ENCODE data around the gene IPPK.
"Not testable (repeated sequence)": the region's sequence is repeated elsewhere in the genome, so short reads cannot be mapped to it uniquely, and the experiment has no call there.

The IPPK gene

DNA sequence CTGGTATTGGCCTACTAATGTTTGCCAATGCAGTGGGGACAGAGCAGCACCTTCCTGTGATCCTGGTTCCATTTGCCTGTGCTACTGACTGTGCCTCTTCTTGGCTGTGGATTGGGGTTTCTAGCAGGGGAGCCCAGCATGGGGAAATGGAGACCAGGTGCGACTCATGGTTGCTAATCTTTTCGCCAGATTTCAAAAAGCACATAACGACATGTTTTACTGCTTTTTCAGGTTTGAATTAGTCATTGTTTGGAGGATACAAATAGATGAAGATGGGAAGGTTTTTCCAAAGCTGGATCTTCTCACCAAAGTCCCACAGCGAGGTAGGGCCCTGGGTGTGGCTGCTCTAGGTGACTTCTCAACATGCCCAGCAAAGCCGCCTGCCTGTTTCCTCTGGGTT is 57.6 kb downstream of the IPPK start:
- DNase-seq: no peak

- DNase-seq: no peak
Observed at GRCh38 chr9:92611621-92612285, 58.2 kb downstream of the IPPK start.

DNA sequence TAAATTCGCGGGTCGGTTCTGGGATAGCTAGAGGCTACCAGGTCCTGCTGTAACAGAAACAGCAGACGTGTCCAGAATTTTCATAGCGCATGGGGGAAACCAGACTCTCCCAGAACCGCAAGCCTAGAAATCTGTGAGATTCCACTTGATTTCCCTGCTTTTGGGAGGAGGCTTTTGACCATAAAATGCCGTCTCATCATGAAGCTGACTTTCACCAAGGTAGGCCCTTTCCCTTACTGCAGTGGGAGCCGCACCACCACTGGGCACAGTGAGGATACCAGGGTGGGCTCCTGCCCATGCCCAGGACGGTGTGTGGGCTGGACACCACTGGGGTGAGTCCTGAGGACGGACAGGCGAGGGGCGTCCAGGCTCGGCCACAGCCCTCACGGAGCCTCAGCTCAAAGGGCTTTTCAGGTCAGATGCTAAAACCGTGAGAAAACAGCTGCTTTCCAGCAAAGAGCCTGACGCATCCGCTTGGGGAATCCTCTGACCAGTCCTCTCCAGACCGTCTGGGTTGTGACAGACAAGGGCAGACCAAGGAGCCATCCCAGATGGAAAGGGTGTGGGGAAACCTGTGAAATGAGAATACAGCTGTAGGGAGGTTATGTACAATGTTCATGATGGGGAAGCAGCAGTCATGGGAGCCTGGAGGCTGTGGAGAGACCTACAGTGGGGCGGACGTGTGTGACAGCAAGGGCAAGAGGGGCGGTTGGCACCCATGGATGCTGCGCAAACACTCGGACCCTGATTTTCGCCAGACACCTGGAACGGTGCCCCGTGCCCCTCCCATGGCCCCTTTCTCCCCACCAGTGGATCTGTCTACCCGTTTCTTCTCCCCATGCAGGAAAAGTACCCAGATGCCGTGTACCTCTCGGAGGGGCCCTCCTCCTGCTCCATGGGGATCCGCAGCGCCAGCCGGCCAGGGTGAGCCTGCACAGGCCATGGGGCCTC is 59.2 kb downstream of the IPPK start:
- DNase-seq: no peak

GRCh38 chr9:92608909-92609445 is 61.0 kb downstream of the IPPK start:
- DNase-seq: no peak

- no peak for DNase-seq
Observed at GRCh38 chr9:92608241-92608908, 61.6 kb downstream of the IPPK start.

DNA sequence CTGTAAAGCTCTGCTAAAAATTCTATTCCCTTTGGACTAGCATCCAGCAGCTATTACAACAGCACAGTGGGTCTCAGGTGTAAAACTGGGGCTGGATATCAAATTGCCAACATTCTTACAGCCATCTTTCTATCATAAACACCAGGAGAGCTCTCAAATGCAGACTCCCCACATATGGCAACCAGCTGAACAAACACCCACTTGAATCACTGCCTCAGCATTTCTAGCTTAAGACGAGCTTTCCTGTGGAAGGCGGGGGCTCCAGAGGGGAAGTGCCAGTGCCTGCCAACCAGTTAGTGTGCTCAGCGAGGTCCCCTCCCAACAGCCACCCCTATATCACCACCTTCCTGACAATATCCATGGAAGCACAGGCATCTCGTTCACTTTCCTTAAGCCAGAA is 62.2 kb downstream of the IPPK start:
- DNase-seq: no peak

GRCh38 chr9:92607088-92607487 is 62.8 kb downstream of the IPPK start:
- peak; percentile 28 for DNase-seq

DNA sequence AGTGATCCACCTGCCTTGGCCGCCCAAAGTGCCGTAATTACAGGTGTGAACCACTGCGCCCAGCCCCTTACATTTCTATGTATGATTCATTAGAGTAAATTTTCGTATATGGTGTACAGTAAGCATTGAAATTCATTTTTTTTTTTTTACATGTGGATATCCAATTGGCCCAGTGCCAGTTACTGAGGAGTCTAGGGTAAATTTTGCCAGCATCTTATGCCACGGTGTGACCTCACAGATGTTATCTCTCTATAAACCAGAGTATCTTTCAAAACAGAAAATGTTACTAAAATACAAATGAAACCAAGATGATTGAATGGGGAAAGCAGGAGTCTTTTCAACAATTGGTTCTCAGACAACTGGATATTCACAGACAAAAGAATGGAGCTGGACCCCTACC is 64.7 kb downstream of the IPPK start:
- no peak for DNase-seq

DNA sequence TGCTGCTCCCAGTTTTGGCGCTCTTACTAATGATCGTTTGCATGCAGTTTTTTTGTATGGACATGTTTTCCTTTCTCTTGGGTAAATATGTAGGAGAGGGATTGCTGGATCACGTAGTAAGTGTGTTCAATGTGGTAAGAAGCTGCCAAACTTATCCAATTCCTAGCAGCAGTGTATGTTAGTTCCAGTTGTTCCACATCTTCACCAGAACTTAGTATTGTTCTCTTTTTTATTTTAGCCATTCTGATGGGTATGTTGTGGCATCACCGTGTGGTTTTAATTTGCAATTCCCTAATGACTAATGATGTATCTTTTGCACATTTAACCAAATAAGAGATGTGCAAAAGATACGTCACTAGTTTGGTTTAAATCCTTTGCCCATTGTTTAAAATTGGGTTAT is 65.9 kb downstream of the IPPK start:
- DNase-seq: no peak

DNA sequence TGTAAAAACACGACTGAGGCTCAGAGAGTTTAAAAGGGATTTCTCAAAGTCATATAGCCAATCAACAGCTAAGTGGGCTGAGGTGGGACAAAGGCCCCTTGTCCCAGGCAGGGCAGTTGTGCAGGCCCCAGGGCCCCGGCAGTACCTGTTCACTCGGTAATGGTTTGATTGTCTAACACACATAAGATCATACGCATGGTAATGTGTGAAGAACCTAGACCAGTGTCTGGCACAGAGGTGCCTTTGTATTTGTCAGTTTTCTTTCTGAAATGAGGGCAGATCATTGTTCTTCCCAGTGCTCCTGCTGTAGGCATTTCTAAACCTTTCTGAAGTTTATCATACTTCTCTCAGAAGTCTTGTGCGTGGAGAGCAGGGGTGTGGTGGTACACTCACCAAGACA is 66.8 kb downstream of the IPPK start:
- no peak for DNase-seq

GRCh38 chr9:92602413-92602812 is 67.5 kb downstream of the IPPK start:
- no peak for DNase-seq

GRCh38 chr9:92601451-92601850 is 68.5 kb downstream of the IPPK start:
- DNase-seq: no peak

DNA sequence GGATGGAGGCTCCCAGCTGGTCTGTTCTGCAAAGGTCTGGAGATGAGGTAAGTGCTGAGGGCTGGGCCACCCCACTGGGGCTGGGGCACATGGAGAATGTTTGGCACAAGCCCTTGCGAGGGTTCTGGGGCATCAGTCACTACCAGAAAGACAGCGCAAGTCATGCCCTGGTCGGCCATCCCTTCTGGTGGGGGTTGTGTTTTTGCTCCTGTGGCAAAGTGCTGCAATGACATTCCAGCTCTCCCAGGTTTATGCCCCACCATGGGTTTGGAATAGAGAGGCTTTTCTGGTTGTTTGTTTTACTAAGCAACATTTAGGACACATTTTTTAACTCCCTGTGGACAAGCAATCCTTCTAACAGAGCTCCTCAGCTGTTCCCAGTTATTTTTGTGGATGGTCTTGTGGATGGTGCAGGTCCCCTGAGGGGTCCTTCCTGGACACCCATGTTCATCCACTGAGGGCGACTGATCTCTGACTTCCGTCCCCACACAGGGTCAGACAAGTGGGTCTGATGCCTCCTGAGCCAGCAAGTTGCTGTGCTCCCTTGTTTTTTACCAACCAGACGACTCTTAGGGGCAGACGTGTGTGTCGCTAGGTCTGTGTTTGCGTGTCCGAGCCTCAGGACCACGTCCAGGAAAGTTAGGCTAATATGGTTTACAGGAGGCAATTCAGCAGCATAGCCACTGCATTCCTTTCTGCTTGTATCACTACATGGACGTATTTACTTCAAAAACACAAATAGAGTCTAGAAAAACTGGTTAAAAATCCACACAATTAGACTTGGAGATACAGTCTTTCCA is 69.3 kb downstream of the IPPK start:
- no peak for DNase-seq

GRCh38 chr9:92599938-92600461 is 69.9 kb downstream of the IPPK start:
- DNase-seq: no peak

GRCh38 chr9:92598382-92598781 is 71.5 kb downstream of the IPPK start:
- DNase-seq: no peak

- no peak for DNase-seq
Observed at GRCh38 chr9:92595930-92596329, 74.0 kb downstream of the IPPK start.

- not testable (repeated sequence) for DNase-seq
Observed at GRCh38 chr9:92595075-92595474, 74.9 kb downstream of the IPPK start.

GRCh38 chr9:92592946-92593861 is 76.7 kb downstream of the IPPK start:
- DNase-seq: no peak

GRCh38 chr9:92592537-92592936 is 77.4 kb downstream of the IPPK start:
- DNase-seq: no peak

- DNase-seq: peak; percentile 55
Observed at GRCh38 chr9:92590377-92590776, 79.6 kb downstream of the IPPK start.

GRCh38 chr9:92589923-92590322 is 80.0 kb downstream of the IPPK start:
- no peak for DNase-seq

Data from inflammatory macrophage treated with lipopolysaccharide for 4 hours (primary cell).